Measurements from ENCODE around the gene CDHR3. TPM values are rescaled to one million over a fixed set of nuclear protein-coding genes. Genes with fewer than 3 reads are reported as not detected.

The CDHR3 gene
- total RNA-seq, 1 experiment from 2014 or later, result 3.3 TPM

GRCh38 chr7:105971845-105972244, 8.8 kb downstream of the CDHR3 start:
- Histone ChIP-seq H3K79me2 (ENCODE audit: insufficient read depth, low read length) (no peaks in the 10 kb centered on the region), H2BK120ac (ENCODE audit: low read depth, low read length, poor library complexity, severe bottlenecking) (no peak overlapping the region), H3K4me2 (ENCODE audit: insufficient read depth, insufficient read length, low read length) (no peak overlapping the region), H3K18ac (ENCODE audit: insufficient read length, low read depth, low read length) (no peak overlapping the region), H3K23ac (ENCODE audit: insufficient read length, low read depth, low read length) (no peak overlapping the region), H2BK5ac (ENCODE audit: insufficient read length, low read length) (no peak overlapping the region), H3K4ac (ENCODE audit: low read depth, low read length) (no peak overlapping the region), H3K9ac (ENCODE audit: extremely low read depth, insufficient read length, low read length) (no peak overlapping the region), H3K79me1 (ENCODE audit: insufficient read depth, low read depth, low read length, poor library complexity, severe bottlenecking) (no peaks in the 10 kb centered on the region), H2BK20ac (ENCODE audit: low read depth, low read length, poor library complexity, severe bottlenecking) (no peak overlapping the region), H4K5ac (ENCODE audit: insufficient read length, low read depth, low read length) (no peak overlapping the region), H4K20me1 (ENCODE audit: control insufficient read depth, insufficient read depth, insufficient read length) (no peaks in the 10 kb centered on the region), H2AFZ (ENCODE audit: low read length) (no peak overlapping the region), H3K27ac (ENCODE audit: insufficient read length, low read depth, low read length) (no peak overlapping the region), H3K23me2 (ENCODE audit: insufficient read length, low read depth, low read length, poor library complexity, severe bottlenecking) (no peaks in the 10 kb centered on the region), H4K91ac (ENCODE audit: insufficient read length, low read depth, low read length) (no peak overlapping the region), H3K9me3 (ENCODE audit: control insufficient read depth, low read depth, low read length) (no peaks in the 10 kb centered on the region), H2BK12ac (ENCODE audit: insufficient read length, low read depth, low read length) (no peak overlapping the region), H3T11ph (ENCODE audit: low read length) (no peak overlapping the region), H4K8ac (replicated peaks; ENCODE audit: insufficient read length, low read depth, low read length) (no peak overlapping the region), H3K4me1 (ENCODE audit: insufficient read depth, low read length) (peaks cover 2% of the 10 kb centered on the region; the same call in 1 of the 2 replicates), H3K14ac (ENCODE audit: insufficient read depth, low read length) (no peak overlapping the region), H3K27me3 (ENCODE audit: insufficient read depth, low read length) (no peaks in the 10 kb centered on the region), H2AK5ac (ENCODE audit: insufficient read length, low read length) (no peak overlapping the region), H2BK15ac (ENCODE audit: low read depth, low read length) (no peak overlapping the region), H3K56ac (ENCODE audit: insufficient read length, low read depth, low read length) (no peak overlapping the region)
- Mint-ChIP-seq H3K27ac (no peak overlapping the region), H3K9me3 (peaks cover 5 to 6% of the 10 kb centered on the region in 2 experiments; a peak in 4 of 5 replicates), H3K27me3 (ENCODE audit: low read depth) (no peaks in the 10 kb centered on the region), H3K4me1 (peaks cover 23 to 24% of the 10 kb centered on the region in 2 experiments), H3K36me3 (ENCODE audit: insufficient read depth in 1 of 3, low read depth in 3 of 3) (peaks cover 0 to 2% (median 0%) of the 10 kb centered on the region in 3 experiments; a peak in 1 of 7 replicates), H3K4me3 (no peak overlapping the region)
- WGBS (ENCODE audit: extremely low coverage, insufficient read length, low lambda C conversion rate), result no CpG with 5 or more reads among the region's 2 CpGs
- no peak for DNase-seq
- no peak for TF ChIP-seq CTCF (conservative IDR thresholded peaks at IDR 0.05)

Measured in H9 (cell line).